Neural crest cell (in vitro differentiated cells): ENCODE results near the gene SAFB. TPM values are rescaled to one million over a fixed set of nuclear protein-coding genes. Genes with fewer than 3 reads are reported as not detected.

ENCODE experiments used
- DNase-seq: peaks from one replicate; pipeline ENCODE4 v3.0.0; 2021; ENCODE audit warnings: low read depth, mixed read lengths, low spot score
- H3K27ac Mint-ChIP-seq: one replicate; pipeline ENCODE4 v1.8.0; 2021; ENCODE audit warnings: mild to moderate bottlenecking, mixed read lengths; ENCODE audit not compliant: unreplicated experiment
- H3K27me3 Mint-ChIP-seq: 2 replicates; pipeline ENCODE4 v1.8.0; 2021; ENCODE audit warnings: low read depth, mild to moderate bottlenecking, mixed read lengths
- H3K36me3 Mint-ChIP-seq: 2 replicates; pipeline ENCODE4 v1.8.0; 2021; ENCODE audit warnings: low read depth, mild to moderate bottlenecking, mixed read lengths
- H3K4me1 Mint-ChIP-seq: 2 replicates; pipeline ENCODE4 v1.8.0; 2021; ENCODE audit warnings: mixed read lengths
- H3K4me3 Mint-ChIP-seq: one replicate; pipeline ENCODE4 v1.8.0; 2021; ENCODE audit warnings: mild to moderate bottlenecking, mixed read lengths
- H3K9me3 Mint-ChIP-seq: 2 replicates; pipeline ENCODE4 v1.8.0; 2021; ENCODE audit warnings: mixed read lengths
- CTCF ChIP-seq: fragments of 200-600 bp; sonication (generic); conservative IDR thresholded peaks from 2 replicates; pipeline ENCODE4 v1.5.0; 2021; ENCODE audit warnings: antibody characterized with exemption, mild to moderate bottlenecking
- long read RNA-seq: library from polyadenylated mRNA; unstranded; transcript quantifications from one replicate; pipeline ENCODE4 v2.0.0, GENCODE V29; 2020
- total RNA-seq: library from RNA; stranded (reverse); gene quantifications from 2 replicates; pipeline ENCODE4 v1.2.1, GENCODE V29; 2021

The SAFB gene
- 176 and 184 TPM in 2 replicates for total RNA-seq
- long read RNA-seq, transcript SAFB-201 (21 exons, 3,042 nt), result minor isoform, 37 of 356 reads
- long read RNA-seq, transcript SAFB-211 (21 exons, 3,014 nt), result major isoform, 90 of 356 reads
- long read RNA-seq, transcript SAFB-205 (21 exons, 2,842 nt), result minor isoform, 82 of 356 reads
- long read RNA-seq, partial matches to known transcripts, result 78 of 356 reads
- long read RNA-seq, other reads (novel, unspliced or antisense), result 68 of 356 reads

GRCh38 chr19:5622465-5623396 lies at the start of gene SAFB, which contains the start of gene SAFB2:
Gene SAFB, plus strand, starts transcription at chr19:5623083. Its CDS starts 123 bp downstream, at chr19:5623206.
Gene SAFB2, minus strand, starts transcription at chr19:5622776. Its CDS starts 61 bp downstream, at chr19:5622715.
- no peaks in the 10 kb centered on the region for H3K27me3 Mint-ChIP-seq
- peak within 1 kb of the TSS; percentile 100 for H3K27ac Mint-ChIP-seq
- H3K4me1 Mint-ChIP-seq, result peaks cover 56% of the 10 kb centered on the region
- H3K36me3 Mint-ChIP-seq, result peaks cover 22% of the 10 kb centered on the region
- peak; percentile 97 for DNase-seq
- H3K4me3 Mint-ChIP-seq, result peak within 1 kb of the TSS; percentile 100
- TF ChIP-seq CTCF, result no peak
- H3K9me3 Mint-ChIP-seq, result no peaks in the 10 kb centered on the region

DNA sequence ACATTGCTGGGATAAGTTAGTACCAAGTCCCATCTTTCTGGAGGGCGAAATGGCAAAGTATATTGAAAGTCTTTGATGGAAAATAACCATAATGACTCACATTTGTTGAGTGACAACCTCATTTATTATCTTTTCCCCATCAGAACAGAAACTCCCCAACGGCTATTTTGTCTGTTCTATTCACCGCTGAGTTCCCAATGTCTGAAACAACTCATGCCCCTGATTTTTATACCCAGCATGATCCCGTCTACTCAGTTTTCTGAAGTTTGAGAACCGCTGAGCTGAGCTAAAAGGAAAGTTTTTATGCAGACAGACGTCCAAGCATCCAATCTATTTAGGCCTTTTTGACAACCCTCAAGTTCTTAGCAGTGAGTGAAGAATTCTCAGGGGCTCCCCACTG lies 47.3 kb upstream of the SAFB start:
- no peak for DNase-seq
- H3K27ac Mint-ChIP-seq, result no peak overlapping the region
- H3K9me3 Mint-ChIP-seq, result peaks cover 3% of the 10 kb centered on the region
- no peaks in the 10 kb centered on the region for H3K36me3 Mint-ChIP-seq
- peaks cover 4% of the 10 kb centered on the region for H3K27me3 Mint-ChIP-seq
- TF ChIP-seq CTCF, result no peak
- peaks cover 14% of the 10 kb centered on the region for H3K4me1 Mint-ChIP-seq
- no peak overlapping the region for H3K4me3 Mint-ChIP-seq

DNA sequence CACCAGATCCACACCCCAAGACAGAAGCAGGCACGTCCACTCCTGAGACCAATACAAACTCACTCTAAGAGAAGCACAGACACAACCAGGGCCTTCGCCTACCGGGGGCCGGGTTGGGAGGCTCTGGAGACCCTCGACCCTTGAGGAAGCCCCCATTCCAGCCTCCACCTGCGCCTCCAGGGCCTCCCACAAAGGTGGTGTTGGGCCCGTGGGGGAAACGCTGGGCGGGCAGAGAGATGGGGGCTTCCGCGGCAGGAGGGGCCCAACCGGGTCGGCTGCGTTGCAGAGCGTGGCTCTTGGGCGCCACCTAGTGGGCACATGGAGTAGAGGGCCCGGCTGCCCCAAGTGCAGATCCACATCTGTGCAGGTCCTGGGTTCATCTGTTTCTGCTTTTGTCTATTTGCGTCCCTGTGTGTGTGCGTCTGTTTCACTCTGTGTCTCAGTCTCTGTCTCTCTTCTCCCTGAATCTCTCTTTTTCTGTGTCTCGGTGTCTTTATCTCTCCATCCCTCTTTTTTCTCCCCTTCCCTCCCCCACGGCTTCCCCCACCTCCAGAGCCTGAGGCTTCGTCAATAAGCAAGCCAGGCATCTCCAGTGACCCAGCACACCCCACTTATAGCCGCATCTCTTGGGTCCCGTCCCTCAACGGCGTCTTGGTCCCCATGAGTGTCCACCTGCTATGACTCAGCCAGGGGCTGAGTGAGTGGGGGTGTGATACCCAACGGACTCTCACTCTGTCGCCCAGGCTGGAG lies 44.6 kb upstream of the SAFB start:
- H3K27me3 Mint-ChIP-seq, result no peaks in the 10 kb centered on the region
- peak overlapping the region; percentile 0 for H3K4me3 Mint-ChIP-seq
- peak; percentile 87 for DNase-seq
- TF ChIP-seq CTCF, result peak; percentile 100
- no peaks in the 10 kb centered on the region for H3K36me3 Mint-ChIP-seq
- peak overlapping the region; percentile 67 for H3K27ac Mint-ChIP-seq
- no peaks in the 10 kb centered on the region for H3K9me3 Mint-ChIP-seq
- H3K4me1 Mint-ChIP-seq, result peaks cover 10% of the 10 kb centered on the region

GRCh38 chr19:5579286-5579685 lies 43.6 kb upstream of the SAFB start:
- DNase-seq, result no peak
- H3K4me3 Mint-ChIP-seq, result no peak overlapping the region
- H3K4me1 Mint-ChIP-seq, result peaks cover 10% of the 10 kb centered on the region
- no peaks in the 10 kb centered on the region for H3K9me3 Mint-ChIP-seq
- no peaks in the 10 kb centered on the region for H3K27me3 Mint-ChIP-seq
- no peak overlapping the region for H3K27ac Mint-ChIP-seq
- H3K36me3 Mint-ChIP-seq, result no peaks in the 10 kb centered on the region
- no peak for TF ChIP-seq CTCF

DNA sequence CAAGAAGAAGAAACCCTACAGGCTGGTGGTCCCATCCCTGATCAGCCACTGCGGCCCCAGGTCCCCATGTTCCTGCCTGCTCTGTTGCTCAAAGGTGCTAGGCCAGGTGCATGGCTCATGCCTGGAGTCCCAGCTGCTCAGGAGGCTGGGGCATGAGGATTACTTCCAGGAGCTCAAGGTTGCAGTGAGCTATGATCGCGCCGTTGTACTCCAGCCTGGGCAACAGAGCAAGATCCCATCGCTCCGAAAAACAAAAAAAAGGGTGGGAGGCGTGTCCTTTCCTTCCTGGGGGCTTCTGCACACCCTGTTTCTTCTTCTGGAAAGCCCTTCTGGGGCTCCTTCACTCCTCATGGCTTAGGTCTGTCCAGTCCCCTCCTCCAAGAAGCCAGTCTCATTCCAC lies 43.2 kb upstream of the SAFB start:
- Mint-ChIP-seq H3K4me3 (no peak overlapping the region), H3K27ac (peak overlapping the region; percentile 78), H3K9me3 (no peaks in the 10 kb centered on the region), H3K36me3 (no peaks in the 10 kb centered on the region), H3K27me3 (no peaks in the 10 kb centered on the region), H3K4me1 (peaks cover 10% of the 10 kb centered on the region)
- no peak for TF ChIP-seq CTCF
- DNase-seq, result no peak
